Endometrial microvascular endothelial cells (primary cell): ENCODE measurements around the gene MYO1G. TPM values are rescaled to one million over a fixed set of nuclear protein-coding genes. Genes with fewer than 3 reads are reported as not detected.
"Not testable (repeated sequence)": the region's sequence is repeated elsewhere in the genome, so short reads cannot be mapped to it uniquely, and the experiment has no call there.

Experiments used
- in situ Hi-C: cut with HindIII; loops from 2 replicates; pipeline ENCODE4 v1.10.0; 2017; ENCODE audit warnings: low sequenced_read_pairs, low pct_unique_long_range_greater_than_20kb; ENCODE audit errors: inconsistent ontology term
- total RNA-seq: library from RNA; depleted of rRNA; stranded (reverse); fragments of >200 nt; gene quantifications from one replicate; pipeline ENCODE4 v1.2.3, GENCODE V29; 2015; ENCODE audit errors: inconsistent ontology term

MYO1G gene
- total RNA-seq: not detected

DNA sequence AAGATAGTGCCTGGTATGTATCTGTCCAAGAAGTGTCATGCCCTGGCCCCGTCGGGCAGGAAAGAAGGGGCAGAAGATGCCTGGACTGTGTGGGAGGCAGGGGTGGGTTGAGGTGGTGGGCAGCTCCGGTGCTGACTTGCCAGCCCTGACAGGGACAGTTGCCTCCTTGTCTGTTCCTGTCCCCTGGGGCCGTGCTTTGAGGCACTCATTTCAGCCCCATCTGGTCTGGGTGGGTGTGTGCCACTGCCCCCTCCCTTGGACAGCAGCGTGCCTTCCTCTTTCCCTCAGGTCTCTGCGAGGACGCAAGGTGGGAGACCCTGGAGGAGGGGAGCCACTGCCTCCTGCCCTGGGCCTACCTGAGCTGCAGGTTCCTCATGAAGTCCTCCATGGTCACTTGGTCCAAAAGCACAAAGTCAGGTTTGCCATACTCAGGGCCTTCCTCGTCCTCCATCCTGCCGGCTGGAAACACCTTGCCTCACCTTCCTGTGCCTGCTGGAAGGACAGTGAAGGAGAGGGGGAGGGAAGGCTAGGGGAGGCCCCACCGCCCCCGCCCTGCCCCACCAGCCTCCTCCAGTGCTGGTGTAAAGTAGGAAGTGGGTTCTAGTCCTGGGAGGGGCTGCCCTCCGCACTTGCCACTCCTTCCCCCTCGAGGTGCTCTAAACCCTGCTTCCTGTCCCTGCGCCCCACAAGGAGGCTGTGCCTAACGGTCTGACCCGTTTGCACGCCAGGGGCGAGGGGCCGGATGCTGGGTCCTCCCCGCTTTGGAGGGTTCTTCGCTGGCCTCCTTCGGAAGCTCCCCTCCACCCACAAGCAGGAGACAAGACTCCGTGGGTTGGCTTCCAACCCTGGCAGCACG lies at the start of gene MYO1G:
Gene MYO1G (minus strand): TSS at position 505 of the 856 bp plus-strand sequence. CDS start 54 bp downstream, at position 451.
- in situ Hi-C loops: no loop called here

DNA sequence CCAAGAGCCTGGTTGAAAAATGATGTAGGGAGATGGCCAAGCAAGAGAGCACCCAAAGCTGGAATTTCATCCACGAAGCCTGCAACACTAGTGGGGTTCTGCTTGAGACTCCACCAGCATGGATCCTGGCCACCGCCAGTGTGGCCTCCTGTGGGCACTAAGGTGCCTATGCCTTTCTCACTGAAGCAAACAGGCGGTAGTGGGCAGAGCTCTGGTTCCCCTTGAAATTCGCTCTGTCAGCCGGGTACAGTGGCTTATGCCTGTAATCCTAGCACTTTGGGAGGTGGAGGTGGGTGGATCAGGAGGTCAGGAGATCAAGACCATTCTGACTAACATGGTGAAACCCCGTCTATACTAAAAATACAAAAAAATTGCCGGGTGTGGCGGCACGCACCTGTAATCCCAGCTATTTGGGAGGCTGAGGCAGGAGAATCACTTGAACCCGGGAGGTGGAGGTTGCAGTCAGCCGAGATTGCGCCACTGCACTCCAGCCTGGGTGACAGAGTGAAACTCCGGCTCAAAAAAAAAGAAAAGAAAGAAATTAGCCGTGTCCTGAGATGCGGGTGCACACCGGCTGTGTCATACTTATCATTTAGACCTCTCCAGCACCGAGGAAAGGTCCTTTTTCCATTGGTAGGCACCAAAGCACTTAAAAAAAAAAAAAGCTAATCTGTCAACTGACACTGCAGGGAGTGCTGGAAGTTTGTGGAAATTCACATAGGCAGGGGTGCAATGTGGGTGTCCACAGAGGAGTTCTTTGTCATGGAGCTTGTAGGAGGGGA lies 49.5 kb upstream of the MYO1G start:
- in situ Hi-C loops: no loop called here

- in situ Hi-C loops: no loop called here
Measured at GRCh38 chr7:45027774-45028114, 48.9 kb upstream of the MYO1G start.

DNA sequence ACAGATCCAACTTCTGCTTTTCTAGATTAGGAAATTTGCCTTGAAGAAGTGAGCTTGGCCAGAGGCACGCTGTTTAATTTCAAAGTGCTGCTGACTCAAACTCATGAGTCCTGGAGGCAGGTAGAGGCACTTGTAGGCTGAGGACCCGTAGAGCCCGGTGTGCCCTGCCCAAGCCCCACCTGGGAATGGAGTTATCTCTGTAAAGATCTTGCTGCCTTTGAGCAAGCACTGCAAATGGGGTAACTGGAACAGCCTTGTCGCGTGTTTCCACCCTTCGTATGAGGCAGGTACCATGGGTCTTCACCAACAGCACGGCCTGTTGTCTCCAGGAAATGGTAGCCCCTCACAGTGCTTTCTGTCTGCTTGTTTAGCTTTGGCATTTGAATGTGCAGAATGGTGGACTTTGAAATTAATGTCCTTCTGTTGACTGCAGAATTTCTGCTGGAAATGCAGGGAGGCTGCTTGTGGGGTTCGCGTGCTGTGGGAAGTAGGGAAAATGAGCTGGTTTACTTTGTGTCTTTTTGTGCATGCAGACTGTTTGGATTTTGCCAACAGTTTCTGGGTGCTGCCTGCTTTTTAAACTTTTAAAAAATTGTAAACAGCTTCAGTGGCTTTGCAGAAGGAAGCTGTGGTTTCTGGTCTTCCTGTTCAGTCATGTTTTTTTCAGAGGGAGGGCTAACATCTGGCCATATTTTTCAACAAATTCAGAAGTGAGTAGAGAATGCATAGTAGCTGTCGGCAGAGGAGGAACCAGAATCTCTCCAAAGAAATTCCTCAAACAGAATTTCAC lies 48.4 kb upstream of the MYO1G start:
- in situ Hi-C loops: no loop called here

DNA sequence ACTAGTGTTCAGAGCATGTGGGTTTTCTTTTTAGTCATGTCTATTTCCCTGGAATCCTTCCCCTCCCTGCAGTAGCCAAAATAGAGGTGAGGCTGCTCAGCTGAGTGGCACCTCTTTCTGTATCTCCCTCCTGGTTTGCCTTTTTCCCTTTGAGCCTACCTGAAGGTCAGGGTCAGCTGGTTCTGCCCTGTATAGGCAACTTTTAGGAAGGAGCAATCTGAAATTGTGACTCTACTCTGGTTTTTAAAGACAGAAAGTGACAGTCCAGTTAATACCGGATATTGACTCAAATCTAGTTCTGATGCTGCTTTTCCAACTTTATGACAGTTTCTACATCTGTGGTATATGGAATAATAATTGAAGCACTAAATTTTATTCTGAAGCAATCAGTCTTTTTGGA lies 47.2 kb upstream of the MYO1G start:
- in situ Hi-C loops: no loop called here

DNA sequence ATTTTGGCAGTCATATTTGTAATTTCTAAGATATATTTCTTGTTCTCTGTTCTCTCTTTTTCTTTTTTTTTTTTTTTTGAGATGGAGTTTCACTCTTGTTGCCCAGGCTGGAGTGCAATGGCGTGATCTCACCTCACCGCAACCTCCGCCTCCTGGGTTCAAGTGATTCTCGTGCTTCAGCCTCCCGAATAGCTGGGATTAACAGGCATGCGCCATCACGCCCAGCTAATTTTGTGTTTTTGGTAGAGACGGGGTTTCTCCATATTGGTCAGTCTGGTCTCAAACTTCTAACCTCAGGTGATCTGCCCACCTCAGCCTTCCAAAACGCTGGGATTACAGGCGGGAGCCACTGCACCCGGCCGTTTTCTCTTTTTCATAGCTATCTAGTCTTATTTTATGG lies 46.7 kb upstream of the MYO1G start:
- in situ Hi-C loops: not testable (repeated sequence)

DNA sequence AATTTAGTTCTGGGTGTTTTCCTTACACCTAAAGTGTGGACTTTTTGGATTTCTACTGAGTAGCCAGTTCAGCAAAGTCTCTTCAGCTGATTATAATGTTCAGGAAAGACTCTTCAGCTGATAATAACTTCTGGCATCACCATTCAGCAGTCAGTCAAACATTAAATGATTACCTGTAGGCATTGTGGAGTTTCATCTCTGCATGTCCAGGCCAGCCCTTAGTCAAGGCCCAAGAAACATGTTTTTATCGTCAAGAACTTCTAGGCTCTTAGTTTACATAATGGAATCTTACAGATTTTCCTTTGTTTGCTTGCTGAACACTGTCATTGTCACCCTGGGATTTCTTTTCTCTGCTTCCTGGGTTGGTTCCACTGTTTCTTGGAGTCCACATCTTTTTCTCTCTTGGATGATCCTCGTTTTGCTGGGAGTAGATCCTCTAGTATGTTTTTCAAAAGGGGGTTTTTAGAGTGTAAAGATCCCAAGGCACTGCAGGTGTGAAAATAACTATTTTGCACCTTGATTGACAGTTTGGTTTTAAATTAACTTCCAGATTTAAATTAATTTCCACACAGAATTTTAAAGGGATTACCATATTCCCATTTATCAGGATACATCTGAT lies 45.4 kb upstream of the MYO1G start:
- in situ Hi-C loops: no loop called here

DNA sequence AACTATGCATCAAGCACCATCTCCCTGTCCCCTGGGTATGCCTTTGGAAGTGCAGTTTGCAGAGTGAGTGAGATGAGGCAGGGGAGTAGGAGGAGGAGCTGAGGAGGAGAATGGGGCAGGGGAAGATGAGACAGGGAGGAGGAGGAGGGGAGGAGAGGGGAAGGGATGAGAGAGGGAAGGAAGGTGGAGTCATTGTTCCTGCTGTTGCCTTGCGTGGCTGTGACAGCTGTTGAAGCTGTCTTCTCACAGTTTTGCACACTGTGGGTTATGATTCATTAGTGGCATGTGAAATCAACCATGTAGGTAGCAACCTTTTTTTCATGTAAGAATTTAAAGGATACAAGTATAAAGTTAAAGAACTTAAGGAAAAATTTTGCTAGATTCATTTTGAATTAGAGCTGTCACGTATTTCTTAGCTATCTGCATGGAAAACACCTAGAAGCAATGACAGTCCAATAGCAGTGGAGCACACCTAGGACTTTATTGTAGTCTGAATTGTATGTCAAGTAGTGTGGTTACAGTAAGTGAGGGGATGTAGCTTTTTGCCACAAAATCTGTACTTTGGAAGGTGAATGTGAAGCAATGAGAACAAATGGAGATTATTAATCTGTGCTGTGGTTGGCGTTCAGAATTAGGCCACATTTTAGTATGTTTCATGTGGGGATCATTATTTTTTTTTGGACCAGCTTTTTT lies 42.9 kb upstream of the MYO1G start:
- in situ Hi-C loops: no loop called here

- in situ Hi-C loops: no loop called here
Measured at GRCh38 chr7:45020915-45021314, 42.1 kb upstream of the MYO1G start.

DNA sequence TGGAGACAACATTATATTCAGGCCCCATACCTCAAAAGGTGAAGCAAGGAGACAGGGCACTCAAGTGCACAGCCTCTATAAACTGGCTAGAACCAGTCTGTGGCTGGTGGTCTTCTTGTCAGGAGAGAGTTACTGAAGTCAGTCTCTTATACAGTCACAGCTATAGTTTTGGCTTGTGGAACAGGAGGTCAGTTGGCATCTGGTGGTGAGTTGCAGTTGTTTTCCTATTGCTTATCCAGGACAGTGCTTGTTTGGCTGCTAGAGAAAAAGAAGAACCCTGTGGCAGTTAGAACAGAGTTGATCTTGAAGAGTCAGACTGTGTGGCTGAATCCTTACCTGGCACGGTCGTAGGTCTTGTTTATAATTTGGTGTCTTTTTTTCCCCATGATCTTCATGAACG lies 38.4 kb upstream of the MYO1G start:
- in situ Hi-C loops: no loop called here

DNA sequence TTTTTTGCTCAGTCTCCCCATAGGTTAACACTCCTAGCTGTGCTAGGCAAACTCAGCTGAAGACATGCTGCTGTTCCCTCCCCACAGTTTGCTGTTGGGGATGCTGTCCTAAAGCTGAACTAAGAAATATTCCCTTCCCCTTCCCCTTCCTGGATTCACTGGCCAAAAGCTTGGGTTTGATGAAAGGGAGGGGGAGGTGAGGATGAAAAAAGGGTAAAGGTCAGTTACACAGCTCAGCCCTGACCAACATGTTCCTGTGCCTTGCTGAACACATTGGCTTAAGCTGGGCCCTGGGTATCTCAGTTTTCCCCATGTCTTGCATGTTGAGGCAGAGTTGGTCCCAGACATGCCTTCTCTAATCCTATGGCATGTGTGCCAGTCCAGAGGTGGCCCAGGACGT lies 36.5 kb upstream of the MYO1G start:
- in situ Hi-C loops: no loop called here

DNA sequence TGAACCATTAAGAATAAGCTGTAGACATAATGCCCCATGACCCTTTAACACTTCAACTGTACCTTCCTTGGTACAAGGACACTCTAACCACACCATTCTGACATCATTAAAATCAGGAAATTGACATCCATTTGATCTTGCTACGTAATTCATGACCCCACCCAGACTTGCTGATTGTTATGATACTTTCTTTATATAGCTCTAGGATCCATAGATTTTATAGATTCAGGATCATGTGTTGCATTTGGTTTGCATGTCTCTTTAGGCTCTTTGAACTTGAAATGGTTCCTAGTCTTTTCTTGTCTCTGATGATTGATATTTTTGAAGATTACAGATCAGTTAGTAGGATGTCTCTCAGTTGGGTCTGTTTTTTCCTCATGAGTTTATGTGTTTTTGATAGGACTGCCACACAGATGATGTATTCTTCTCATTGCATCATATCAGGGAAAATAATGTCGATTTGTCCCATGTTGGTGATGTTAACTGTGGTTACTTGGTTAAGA lies 34.7 kb upstream of the MYO1G start:
- in situ Hi-C loops: no loop called here

GRCh38 chr7:45007571-45008328 lies 28.9 kb upstream of the MYO1G start:
- in situ Hi-C loops: no loop called here

DNA sequence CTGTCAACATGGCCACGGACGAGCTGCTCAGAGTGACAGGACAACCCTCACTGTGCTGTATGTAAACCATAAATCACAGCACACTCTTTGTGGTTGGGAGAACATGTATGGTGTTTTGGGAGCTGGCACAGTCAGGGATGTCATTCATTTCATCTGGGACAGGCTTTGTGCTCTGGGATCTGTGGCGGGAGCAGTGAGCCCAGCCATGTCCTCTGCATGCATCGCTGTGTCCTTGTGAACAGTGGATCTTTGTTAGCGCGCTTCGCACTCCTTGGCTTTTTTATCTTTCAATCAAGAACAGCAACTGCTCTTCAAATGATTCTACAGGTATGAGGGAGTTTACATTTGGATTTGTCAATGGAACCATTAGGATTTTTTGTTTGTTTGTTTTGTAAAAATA lies 28.3 kb upstream of the MYO1G start:
- in situ Hi-C loops: no loop called here

- in situ Hi-C loops: no loop called here
Measured at GRCh38 chr7:45003789-45004188, 25.0 kb upstream of the MYO1G start.

DNA sequence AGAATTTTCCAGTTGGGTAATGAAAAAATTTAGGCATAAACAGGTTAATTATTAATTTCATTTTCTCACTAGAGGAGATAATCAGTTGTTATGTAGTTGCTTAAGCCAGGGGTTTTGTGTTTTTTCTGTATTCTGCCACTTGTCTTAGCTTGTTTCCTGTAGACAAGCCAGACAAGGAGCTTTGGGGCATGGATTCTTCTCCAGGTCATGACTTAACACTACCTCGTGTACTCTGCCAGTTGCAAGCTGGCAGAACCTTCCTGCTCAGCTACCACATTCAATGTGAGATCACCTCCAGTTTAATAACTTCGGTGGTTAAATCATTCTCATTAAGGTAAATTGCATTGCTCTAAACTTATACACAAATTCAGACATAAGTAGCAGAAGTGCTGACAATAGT lies 23.0 kb upstream of the MYO1G start:
- in situ Hi-C loops: no loop called here

DNA sequence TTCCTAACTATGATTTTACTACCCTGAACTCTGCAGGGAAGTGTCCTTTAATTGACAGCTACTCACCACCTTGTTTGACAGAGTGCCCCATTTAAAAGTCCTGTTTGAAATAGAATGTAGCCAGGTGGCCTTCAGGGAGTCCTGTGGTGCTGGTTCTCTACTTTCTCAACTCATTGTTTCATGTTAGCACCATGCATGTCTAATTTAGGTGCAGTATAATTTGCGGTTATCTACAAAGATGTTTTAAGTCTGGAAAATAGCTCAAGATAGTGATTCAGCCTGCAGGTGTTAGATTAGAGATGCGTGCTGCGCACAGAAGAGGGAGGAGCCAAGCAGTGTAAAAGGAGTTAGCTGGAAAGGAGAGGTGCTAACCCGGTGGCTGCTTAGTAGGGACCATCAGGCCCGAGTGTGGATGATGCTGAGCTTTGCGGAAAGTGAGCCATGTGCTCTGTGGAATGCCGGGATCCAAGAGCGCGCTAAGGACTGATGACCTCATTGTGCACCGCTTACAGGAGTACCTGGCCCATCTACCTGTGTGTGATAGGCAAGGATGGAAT lies 22.4 kb upstream of the MYO1G start:
- in situ Hi-C loops: no loop called here
